Liver (tissue), 3 donors: ENCODE data around the gene CFAP251.

Source experiments
- ATF3 ChIP-seq: IDR thresholded peaks from 2 replicates; pipeline ENCODE4 v1.6.1; 2016; ENCODE audit warnings: antibody characterized with exemption
- CTCF ChIP-seq: fragments of 150-350 bp; IDR thresholded peaks from 2 replicates; pipeline ENCODE4 v1.5.1; 2017; ENCODE audit warnings: improper control_type of control experiment, low read depth, low read length; ENCODE audit not compliant: missing input control
- FOXA2 ChIP-seq: IDR thresholded peaks from 2 replicates; pipeline ENCODE4 v1.6.1; 2016; ENCODE audit warnings: antibody characterized with exemption
- GABPA ChIP-seq, 2 donors: IDR thresholded peaks in 1 of 2; conservative IDR thresholded peaks in 1 of 2; 2 replicates each; pipeline ENCODE4 v1.6.1; 2016; ENCODE audit warnings: antibody characterized with exemption in 2 of 2, mild to moderate bottlenecking in 1 of 2, moderate library complexity in 1 of 2
- HNF4A ChIP-seq, 2 donors: conservative IDR thresholded peaks; 2 replicates each; pipeline ENCODE4 v1.6.1; 2016; ENCODE audit warnings: antibody characterized with exemption in 2 of 2, mild to moderate bottlenecking in 2 of 2
- RAD21 ChIP-seq, 2 donors: IDR thresholded peaks; 2 replicates each; pipeline ENCODE4 v1.6.1; 2016; ENCODE audit warnings: antibody characterized with exemption in 2 of 2, mild to moderate bottlenecking in 2 of 2
- REST ChIP-seq: IDR thresholded peaks from 2 replicates; pipeline ENCODE4 v1.6.1; 2016; ENCODE audit warnings: antibody characterized with exemption, mild to moderate bottlenecking
- RXRA ChIP-seq, 2 donors: IDR thresholded peaks; 2 replicates each; pipeline ENCODE4 v1.6.1; 2017 to 2018; ENCODE audit warnings: antibody characterized with exemption in 2 of 2, mild to moderate bottlenecking in 1 of 2
- SP1 ChIP-seq: IDR thresholded peaks from 2 replicates; pipeline ENCODE4 v1.6.1; 2018; ENCODE audit warnings: antibody characterized with exemption, mild to moderate bottlenecking
- TAF1 ChIP-seq: conservative IDR thresholded peaks from 2 replicates; pipeline ENCODE4 v1.6.1; 2016; ENCODE audit warnings: antibody characterized with exemption, mild to moderate bottlenecking
- YY1 ChIP-seq: IDR thresholded peaks from 2 replicates; pipeline ENCODE4 v1.6.1; 2016; ENCODE audit warnings: antibody characterized with exemption, mild to moderate bottlenecking
- ZBTB33 ChIP-seq: IDR thresholded peaks from 2 replicates; pipeline ENCODE4 v1.6.1; 2016; ENCODE audit warnings: antibody characterized with exemption
- donor health status: healthy.
- donor health status: healthy.

- peak; percentile 38 for TF ChIP-seq CTCF
- no peak for TF ChIP-seq ATF3
- no peak for TF ChIP-seq SP1
- TF ChIP-seq RAD21 (IDR thresholded peaks at IDR 0.05), result peak; percentile 42 to 63
- no peak for TF ChIP-seq TAF1
- TF ChIP-seq REST, result no peak
- TF ChIP-seq FOXA2, result no peak
- no peak for TF ChIP-seq HNF4A (conservative IDR thresholded peaks at IDR 0.05)
- TF ChIP-seq ZBTB33, result no peak
- no peak for TF ChIP-seq GABPA (IDR thresholded peaks at IDR 0.05 in 1 of 2, conservative IDR thresholded peaks at IDR 0.05 in 1 of 2)
- TF ChIP-seq RXRA (IDR thresholded peaks at IDR 0.05), result no peak
- TF ChIP-seq YY1, result no peak
Observed at GRCh38 chr12:121955258-121956237, 37.2 kb downstream of the CFAP251 start.
